ENCODE measurements around the gene COASY.

The COASY gene

DNA sequence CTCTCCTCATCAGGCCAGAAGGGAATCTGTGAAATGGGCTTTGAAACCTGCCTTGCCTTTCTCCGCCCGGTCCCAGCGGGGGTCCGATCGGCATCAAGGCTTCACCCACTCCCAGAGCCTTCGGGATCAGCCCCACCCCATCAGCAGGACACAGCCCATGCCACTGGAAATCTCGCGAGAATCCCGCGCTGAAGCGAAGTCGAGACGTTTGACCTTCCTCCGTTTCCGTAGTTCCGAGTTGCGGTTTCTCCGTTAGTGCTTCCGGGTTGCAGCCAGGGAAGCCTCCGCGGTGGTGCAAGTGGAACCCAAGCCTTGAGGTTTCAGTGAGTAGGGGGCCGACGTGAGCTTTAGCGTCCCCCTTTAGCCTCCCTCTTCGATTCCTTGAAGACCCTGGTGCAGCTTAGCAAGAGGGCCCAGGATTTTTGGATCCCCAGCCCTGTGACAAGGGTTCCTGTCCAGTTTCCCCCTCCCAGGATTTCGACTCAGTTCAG, at the start of gene COASY:
COASY (plus strand) TSS at position 252 of the 491 bp plus-strand sequence. CDS start 475 bp downstream, outside the sequence.
- peak; percentile 98 for DNase-seq (ENCODE audit: low spot score)

DNA sequence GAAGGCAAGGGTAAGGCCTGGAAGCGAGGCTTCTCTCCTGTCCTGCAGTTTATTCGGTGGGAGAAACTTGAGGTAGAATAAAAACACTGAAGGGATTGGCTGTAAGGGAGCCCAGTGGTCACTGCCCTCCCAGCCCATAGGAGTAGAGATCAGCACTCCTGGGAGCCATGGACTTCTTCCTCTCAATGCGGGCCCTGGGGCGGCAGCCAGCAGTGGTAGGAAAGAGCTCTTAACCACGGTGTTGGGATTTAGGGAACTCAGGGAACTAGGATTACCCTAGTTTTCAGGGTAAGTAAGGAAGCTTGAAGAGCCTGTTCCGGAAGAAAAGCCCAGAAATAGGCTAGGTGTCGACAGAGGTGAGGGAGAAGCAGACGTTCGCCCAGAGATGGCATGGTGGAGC, 49.7 kb upstream of the COASY start:
- DNase-seq (ENCODE audit: low spot score): no peak

DNA sequence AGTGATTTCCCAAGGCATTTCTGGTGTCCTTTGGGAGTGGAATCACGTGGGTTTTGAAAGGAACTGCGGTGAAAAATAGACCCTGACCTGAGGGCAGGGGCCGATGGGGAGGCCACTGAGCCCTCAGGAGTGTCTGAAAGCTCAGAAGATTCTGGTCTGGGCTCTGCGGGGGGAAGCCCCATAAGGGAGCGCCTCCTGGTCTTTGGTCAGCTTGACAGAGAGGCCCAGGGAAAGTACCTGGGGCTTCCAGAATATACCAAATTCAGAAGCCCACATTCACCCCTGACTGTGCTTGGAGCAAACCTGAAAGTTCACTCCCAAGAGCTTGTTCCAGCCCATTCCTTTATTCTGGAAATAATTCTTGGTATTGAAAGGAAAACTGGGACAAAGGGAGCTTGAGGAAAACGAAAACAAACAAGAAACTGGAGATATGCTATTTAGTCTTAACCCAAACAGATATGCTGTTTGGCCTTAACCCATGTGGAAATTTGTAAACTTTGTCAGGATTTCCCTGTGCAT, 49.2 kb upstream of the COASY start:
- DNase-seq (ENCODE audit: low spot score): no peak

DNA sequence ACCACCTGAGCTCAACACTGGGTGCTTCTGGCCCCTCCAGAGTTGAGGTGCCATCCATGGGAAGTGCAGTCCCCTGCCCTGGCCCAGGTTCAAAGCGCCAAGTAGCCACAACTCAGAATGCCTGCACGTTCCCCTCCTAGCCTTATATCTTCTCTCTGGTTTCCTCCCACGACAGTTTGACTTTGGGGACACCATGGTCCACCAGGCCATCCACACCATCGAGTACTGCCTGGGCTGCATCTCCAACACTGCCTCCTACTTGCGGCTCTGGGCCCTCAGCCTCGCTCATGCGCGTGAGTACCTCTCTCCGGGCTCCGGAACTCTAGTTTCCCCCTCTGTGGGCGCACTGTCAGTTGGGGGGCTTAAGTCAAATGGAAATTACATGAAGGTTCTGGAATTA, 48.3 kb upstream of the COASY start:
- no peak for DNase-seq (ENCODE audit: low spot score)

DNA sequence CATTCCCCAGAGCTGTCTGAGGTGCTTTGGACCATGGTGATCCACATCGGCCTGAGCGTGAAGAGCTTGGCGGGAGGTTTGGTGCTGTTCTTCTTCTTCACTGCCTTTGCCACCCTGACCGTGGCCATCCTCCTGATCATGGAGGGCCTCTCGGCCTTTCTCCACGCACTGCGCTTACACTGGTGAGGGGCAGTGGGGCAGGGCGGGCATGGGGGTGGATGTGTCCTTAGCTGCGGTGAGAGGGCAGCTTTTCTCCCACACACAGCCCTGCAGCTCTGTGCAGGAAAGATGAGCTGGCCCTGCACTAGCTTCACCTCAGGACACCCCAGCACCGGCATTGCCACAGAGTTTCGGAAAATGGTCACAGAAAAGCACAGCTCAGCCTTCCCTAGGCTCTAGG, 47.7 kb upstream of the COASY start:
- DNase-seq (ENCODE audit: low spot score): no peak

DNA sequence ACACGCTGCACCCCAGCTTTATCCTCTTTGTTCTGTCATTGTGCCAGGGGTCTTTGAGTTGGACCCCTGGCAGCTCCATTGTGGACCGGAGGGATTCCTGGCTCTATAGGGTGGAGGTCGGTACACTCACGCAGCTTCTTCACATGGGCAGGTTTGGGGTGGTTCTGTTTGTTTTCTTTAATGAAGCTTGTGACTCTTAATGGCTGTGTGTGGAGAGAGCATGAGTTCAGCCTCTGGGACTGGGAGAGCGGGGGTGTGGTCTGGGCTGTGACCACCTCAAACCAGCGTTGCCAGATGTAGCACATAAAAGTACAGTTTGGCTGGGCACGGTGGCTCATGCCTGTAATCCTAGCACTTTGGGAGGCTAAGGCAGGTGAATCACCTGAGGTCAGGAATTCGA, 47.1 kb upstream of the COASY start:
- no peak for DNase-seq (ENCODE audit: low spot score)

DNA sequence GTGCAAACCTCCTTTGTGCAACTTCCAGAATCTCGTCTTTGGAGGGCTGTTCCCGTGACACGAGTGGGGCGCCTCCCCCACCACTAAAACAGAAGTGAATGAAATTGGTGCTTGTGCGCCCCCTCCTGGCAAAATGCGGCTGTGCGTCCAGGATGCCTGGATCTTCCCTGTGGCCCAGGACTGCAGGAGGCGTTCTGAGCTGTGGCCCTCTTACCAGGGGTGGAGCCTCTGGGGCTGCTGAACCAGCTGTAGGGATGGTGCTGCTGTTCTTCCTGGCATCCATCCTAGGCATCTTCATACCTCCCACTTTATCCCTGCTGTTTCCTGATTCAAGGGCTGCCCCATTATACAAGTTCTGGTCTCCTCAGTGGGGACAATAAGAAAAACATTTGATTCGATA, 44.4 kb upstream of the COASY start:
- DNase-seq (ENCODE audit: low spot score): peak; percentile 97

DNA sequence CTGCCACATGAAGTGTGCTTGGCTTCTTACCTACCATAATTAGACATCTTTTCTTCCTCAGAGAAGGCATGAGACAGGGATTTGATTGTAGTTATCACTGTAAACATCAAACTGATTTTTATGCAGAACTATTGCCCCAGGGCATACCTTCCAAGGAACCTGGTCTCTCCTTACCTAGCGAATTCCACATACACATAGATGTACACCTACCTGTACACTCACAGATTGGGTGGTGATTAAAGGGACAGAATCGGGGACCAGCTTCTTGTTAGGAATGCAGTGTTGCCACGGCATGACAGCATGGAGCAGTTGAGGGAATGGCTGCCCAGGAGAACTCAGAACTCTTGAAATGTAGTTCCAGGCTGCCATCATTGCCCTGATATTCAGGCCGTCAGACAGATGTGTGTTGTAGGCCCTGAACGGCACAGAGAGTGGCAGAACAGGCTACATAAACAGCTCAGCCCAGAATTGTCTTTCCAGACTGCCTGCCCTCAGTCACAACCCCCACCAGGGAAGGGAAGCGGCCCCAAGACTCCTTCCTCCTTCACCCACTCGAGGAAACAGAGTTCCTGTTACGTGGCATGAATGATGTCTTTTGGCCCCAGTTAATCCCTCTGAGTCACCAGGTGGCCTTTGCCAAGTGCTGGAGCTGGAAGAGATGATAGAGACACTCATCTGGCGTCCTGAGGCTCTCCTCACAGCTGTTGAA, 43.7 kb upstream of the COASY start:
- peak; percentile 83 for DNase-seq (ENCODE audit: low spot score)

DNA sequence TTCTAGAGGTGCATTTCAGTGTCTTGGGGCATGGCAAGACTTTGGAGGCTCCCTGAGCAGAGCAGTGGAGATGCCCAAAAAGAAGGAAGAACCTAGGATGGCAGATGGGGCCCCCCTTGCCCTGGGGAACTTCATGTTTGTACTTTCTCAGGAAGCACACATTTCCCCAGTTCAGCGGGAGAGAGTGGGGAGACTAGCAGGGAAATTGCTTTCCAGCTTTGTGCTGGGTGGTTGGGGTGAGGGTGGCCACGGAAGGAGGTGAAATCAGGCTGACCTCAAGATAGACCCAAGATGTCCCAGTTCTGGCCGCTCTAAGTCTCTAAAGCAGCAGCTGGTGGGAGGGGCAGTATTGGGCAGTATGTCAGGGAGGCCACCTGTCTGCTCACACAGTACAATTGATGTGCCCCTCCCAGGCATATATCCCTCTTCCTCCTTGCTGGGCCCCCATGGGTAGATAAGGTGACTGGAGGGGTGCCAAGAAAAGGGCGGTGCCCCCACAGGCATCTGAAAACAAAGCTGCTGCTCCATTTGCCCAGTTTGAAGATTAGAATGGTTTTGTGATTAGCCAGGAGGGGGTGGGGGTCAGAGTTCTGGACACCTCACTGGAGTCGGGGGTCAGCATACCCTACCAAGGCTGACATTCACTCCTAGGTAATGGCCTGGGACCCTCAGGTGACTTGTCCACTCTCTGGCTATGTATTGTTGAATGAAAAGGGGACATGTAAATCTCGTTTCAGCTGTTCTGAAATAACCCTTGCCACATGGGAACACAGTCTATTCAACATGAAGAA, 43.0 kb upstream of the COASY start:
- no peak for DNase-seq (ENCODE audit: low spot score)

DNA sequence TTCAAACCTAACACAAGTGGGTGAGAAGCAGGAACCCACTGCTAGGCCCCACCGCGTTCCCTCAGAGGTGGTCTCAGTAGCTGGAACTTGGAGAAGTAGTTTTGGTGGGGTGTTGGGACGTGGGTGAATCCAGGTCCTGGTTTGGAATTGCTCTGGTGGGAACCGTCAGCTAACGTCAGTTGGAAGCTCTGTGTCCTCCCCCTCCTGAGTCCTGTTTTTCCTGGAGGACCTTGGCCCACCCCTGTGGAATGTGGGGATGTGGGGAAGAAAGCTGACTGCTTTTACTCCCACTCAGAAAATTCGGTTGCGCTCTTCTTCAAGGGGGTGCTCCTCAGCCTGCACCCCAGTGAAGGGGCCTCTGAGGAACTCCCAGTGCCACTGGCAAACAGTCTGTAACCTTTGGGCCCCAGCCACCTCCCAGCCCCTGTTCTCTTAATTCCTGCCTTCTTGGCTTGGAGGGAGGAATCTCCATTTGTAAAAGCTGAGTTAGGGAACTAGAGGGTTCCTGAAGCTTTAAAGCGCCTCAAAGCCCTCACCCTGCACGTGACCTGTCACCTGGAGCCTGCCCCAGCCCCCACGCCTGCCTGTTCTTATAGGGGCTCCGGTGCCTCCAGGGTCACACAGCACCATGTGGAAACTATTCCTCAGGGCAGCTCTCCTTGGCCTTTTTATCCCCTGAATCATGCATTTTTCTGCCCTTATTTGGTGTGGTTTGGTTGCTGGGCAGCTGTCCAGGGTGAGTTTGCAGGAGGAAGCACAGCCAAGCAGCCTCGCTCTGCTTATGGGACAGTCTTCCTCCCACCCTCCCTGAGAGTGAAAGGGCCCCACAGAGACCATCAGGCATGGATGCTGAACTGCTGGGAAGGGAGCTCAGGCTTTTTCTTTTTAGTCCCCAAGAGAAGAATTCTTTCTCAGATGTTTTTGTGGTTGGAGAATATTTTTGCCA, 42.1 kb upstream of the COASY start:
- DNase-seq (ENCODE audit: low spot score): peak; percentile 89

DNA sequence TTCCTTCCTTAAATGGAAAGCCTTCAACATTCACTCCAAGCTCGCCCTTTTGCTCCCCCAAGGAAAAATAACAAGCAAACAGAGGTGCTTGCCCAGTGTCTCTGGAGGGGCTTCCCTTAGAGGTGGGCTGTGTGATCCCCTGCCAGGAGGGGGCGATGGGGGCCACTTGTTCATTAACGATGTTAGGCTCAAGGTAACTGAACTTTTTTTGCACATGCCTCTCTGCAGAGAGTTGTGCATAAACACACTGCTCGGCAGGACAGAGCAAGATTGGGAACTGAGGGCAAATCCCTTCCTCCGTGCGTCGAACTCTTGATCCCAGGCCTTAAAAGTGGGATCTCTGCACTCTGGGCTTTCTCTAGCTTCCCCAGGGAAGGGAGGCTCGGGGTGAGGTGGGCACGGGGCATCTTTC, 41.4 kb upstream of the COASY start:
- DNase-seq (ENCODE audit: low spot score): no peak

DNA sequence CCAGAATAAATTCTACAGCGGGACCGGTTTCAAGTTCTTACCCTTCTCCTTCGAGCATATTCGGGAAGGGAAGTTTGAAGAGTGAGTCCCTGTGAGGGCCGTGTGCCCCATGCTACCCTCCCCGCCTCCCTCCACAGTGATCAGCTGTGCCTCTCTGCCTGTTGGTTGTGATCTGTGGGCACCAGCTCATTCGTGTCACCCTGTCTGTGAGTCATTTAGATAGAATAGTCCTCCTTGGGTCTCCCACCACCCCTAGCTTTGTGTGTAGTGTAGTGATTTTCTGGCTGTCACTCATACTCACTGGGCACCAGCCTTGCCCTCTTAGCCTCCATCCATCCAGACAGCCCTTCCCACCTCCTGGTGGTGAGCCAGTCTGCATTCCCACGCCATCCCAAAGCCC, 40.9 kb upstream of the COASY start:
- no peak for DNase-seq (ENCODE audit: low spot score)

DNA sequence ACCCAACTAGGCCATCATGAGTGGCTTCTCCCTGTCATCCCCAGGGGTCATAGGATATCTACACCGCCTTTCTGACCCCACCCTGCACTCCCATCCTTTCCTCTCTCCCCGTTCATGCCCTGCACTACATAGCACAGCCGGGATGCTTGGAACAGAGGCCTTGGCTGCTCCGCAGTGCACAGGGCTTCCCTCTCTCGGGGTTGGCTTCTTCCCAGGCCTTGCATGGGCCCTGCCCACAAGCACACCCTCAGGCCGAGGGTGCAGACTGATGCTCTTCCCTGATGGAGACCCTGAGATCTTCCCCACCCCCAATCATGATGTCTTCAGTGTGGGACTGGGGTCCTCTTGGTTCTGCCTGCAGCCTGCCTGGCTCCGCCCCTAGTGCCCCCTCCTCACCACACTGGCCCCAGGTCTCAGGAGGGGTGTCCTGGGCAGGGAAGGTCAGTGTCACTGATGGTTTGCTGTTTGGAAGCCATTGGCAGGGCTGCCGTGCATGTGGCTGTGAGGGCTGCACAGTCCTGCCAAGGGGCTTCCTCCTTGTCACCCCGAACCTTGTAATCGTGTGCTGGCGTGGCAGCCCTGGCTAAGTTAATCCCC, 40.2 kb upstream of the COASY start:
- no peak for DNase-seq (ENCODE audit: low spot score)

DNA sequence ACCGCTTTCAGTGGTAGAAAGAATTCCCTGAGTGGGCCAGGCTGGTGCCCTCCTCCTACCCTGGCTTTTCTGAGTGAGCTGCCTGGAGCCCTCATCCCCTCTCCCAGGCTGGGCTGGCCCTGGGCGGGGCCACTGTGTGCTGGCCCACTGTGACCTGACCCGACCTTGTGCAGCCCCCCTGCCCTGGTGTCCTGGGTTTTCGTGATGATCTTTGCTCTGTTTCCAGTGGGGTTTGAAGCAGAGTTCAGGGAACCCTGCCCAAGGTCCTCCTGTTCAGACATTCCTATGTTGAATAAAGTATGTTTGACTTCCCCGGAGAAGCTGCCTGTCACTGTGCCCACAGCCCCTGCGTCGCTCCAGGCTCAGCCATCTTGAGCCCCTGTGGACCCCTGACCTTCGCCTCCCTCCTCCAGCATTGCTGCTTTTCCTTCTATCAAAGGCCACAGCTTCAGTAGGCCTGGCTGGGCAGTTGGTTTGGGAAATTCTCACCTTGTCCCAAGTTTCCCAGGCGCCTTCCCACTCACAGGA, 39.6 kb upstream of the COASY start:
- DNase-seq (ENCODE audit: low spot score): no peak

DNA sequence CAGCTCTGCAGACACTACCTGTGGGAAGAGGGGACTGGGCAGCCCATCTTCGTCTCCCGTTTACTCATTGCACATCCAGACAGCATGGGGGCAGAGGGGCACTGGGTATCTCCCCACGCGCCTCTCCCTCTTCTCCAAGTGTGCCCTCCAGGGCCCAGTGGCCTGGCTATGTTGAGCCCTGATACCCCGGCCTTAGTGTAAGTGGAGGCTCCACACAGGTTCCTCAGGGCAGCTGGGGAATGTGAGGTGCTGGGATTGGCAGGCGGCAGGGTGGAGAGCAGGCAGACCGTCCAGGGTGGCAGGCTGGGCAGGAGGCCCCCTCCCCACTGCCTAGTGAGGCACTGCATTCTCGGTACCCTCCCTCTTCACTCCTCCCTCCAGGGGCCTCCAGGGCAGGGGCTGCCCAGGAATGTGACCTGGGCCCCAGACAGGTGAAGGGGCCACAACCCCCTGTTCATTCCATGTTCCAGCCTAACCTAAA, 39.1 kb upstream of the COASY start:
- DNase-seq (ENCODE audit: low spot score): no peak

DNA sequence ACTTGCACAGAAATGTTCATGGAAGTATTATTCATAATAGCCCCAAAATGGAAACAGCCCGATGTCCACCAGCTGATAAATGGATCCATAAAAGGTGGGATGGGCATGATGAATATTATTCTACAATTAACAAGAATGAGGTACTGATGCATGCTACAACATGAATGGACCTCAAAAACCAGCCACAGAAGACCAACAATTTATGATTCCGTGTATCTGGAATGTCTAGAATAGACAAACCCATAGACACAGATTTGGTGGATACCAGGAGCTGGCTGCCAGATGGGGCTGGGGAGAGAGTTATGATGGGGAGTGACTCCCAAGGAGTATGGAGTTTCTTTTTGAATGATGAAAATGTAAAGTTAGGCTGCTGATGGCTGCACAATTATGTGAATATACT, 36.7 kb upstream of the COASY start:
- peak; percentile 48 for DNase-seq (ENCODE audit: low spot score)

DNA sequence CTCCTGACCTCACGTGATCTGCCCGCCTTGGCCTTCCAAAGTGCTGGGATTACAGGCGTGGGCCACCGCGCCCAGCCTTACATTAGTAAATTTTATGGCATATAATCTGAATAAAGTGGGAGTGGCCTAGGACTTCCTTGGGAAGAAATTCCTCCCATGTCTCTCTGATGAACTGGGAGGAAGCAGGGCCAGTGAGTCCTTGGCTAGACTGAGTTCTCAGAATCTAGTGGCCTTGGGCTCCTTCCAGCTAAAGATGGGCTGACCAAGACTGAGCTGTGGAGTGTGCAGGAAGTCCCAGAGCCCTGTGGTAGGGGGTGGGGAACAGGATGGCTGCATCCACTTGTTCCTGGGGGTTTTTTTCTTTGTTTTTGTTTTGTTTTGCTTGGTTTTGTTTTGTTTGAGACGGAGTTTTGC, 35.9 kb upstream of the COASY start:
- peak; percentile 54 for DNase-seq (ENCODE audit: low spot score)

DNA sequence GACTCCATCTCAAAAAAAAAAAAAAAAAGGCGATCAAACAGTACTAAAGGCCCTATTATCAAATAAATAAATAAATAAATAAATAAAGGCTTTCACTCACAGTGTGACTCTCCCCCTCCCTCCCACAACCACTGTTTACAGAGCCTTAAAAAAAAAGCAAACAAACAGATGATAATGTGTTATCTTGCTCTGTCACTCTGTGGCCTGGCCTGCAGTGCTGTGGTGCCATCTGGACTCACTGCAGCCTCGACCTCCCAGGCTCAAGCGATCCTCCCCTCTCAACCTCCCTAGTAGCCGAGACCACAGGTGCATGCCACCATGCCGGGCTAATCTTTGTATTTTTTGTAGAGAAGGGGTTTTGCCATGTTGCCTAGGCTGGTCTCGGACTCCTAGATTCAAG, 34.0 kb upstream of the COASY start:
- DNase-seq (ENCODE audit: low spot score): no peak

DNA sequence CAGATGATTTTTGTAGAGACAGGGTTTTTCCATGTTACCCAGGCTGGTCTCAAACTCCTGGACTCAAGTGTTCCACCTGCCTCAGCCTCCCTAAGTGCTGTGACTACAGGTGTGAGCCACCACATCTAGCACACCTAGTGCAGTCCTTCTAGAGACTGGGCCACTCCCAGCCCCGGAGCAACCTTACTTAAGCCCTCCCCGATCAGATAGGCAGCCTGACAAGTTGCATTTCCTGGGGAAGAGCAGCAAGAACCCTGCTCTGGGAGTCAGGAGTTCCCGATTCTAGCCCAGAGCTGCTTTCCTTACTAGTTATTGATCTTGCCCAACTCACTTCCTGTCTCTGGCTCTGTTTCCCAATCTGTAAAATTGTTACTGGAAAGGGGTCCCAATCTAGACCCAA, 32.9 kb upstream of the COASY start:
- no peak for DNase-seq (ENCODE audit: low spot score)

DNA sequence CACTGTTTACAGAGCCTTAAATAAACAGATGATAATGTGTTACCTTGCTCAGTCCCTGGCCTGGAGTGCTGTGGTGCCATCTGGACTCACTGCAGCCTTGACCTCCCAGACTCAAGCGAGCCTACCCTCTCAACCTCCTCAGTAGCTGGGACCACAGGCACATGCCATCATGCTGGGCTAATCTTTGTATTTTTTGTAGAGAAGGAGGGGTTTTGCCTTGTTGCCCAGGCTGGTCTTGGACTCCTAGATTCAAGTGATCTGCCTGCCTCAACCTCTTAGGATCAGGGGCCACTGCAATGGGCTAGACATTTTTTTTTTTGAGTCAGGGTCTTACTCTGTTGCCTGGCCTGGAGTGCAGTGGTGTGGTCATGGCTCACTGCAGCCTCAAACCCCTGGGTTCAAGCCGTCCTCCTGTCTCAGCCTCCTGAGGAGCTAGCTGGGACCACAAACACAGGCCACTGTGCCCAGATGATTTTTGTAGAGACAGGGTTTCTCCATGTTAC, 30.9 kb upstream of the COASY start:
- no peak for DNase-seq (ENCODE audit: low spot score)
